ENCODE measurements around the gene DTHD1. TPM values are rescaled to one million over a fixed set of nuclear protein-coding genes. Genes with fewer than 3 reads are reported as not detected.

DTHD1 gene
- total RNA-seq, 1 experiment from 2014 or later, result not detected

DNA sequence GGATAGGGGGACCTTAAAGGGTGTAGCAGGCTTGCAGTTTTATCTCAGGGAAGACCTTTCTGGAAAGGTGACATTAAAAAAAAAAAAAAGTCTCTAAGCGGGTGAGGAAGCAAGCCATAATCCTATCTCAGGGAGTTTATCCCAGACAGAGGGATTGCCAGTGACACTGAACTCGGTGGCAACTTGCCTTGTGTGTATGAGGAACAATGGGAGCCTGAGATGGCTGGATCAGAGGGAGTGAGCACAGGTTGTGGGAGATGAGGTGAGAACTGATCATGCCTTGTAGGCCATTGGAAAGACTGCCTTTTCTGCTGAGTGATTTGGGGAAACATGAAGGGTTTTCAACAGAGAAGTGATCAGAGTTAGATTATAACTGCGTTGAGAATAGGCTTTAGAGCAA, 31.1 kb downstream of the DTHD1 start:
- H3K27me3 ChIP-seq (replicated peaks; ENCODE audit: insufficient read depth, low read depth, low read length, poor library complexity), result no peaks in the 10 kb centered on the region
- BruUV-seq (replicated peaks), result no TSS peak
- TF ChIP-seq, protein P1, sequence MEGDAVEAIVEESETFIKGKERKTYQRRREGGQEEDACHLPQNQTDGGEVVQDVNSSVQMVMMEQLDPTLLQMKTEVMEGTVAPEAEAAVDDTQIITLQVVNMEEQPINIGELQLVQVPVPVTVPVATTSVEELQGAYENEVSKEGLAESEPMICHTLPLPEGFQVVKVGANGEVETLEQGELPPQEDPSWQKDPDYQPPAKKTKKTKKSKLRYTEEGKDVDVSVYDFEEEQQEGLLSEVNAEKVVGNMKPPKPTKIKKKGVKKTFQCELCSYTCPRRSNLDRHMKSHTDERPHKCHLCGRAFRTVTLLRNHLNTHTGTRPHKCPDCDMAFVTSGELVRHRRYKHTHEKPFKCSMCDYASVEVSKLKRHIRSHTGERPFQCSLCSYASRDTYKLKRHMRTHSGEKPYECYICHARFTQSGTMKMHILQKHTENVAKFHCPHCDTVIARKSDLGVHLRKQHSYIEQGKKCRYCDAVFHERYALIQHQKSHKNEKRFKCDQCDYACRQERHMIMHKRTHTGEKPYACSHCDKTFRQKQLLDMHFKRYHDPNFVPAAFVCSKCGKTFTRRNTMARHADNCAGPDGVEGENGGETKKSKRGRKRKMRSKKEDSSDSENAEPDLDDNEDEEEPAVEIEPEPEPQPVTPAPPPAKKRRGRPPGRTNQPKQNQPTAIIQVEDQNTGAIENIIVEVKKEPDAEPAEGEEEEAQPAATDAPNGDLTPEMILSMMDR (conservative IDR thresholded peaks at IDR 0.05; ENCODE audit: low read depth, low read length), result no peak
- no peak for TF ChIP-seq EZH2 (IDR thresholded peaks at IDR 0.05; ENCODE audit: borderline replicate concordance, low read depth, low read length, poor library complexity, severe bottlenecking)
- no peak for DNase-seq (ENCODE audit: low spot score)
- POLR2A ChIA-PET (ENCODE audit: low non-redundant PET), result no interaction called here
- no peaks in the 10 kb centered on the region for H3K4me1 ChIP-seq (ENCODE audit: insufficient read depth, low read length, poor library complexity, severe bottlenecking)
- H3K27ac ChIP-seq (ENCODE audit: low read depth, low read length, poor library complexity, severe bottlenecking), result no peak overlapping the region
- no peaks in the 10 kb centered on the region for H3K9me3 ChIP-seq (ENCODE audit: low read depth, low read length, poor library complexity, severe bottlenecking)
- no peak overlapping the region for H3K4me3 ChIP-seq (ENCODE audit: low read depth, low read length, poor library complexity, severe bottlenecking)
- H3K36me3 ChIP-seq (ENCODE audit: insufficient read depth, low read length, poor library complexity, severe bottlenecking), result no peaks in the 10 kb centered on the region
- CTCF ChIA-PET, result no interaction called here
- intact Hi-C loops (cut with micrococcal nuclease; ENCODE audit: unreplicated experiment), result no loop called here

DNA sequence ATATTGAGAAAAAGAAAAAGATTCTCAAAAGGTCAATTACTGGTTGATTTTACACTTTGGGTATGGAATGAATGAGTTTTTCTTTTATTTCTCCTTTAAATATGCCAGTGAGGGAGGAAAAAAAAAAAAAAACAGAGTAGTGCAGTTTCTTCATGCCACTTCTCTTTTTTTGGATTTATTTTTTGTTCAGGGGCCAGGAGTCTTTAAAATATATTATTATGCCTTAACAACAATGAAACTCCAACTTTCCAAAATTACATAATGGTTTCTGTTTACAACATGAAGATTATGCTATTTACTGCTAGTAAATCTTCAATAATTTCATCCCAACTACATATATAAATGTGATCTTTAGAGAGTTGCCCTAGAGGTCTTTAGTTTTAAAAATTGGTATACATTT, 31.9 kb downstream of the DTHD1 start:
- Histone ChIP-seq H3K4me3 (ENCODE audit: low read depth, low read length, poor library complexity, severe bottlenecking) (no peak overlapping the region), H3K27ac (ENCODE audit: low read depth, low read length, poor library complexity, severe bottlenecking) (no peak overlapping the region), H3K27me3 (replicated peaks; ENCODE audit: insufficient read depth, low read depth, low read length, poor library complexity) (no peaks in the 10 kb centered on the region), H3K36me3 (ENCODE audit: insufficient read depth, low read length, poor library complexity, severe bottlenecking) (no peaks in the 10 kb centered on the region), H3K4me1 (ENCODE audit: insufficient read depth, low read length, poor library complexity, severe bottlenecking) (no peaks in the 10 kb centered on the region), H3K9me3 (ENCODE audit: low read depth, low read length, poor library complexity, severe bottlenecking) (no peaks in the 10 kb centered on the region)
- POLR2A ChIA-PET (ENCODE audit: low non-redundant PET), result no interaction called here
- TF ChIP-seq, protein P1 (conservative IDR thresholded peaks at IDR 0.05; ENCODE audit: low read depth, low read length), result no peak
- TF ChIP-seq EZH2 (IDR thresholded peaks at IDR 0.05; ENCODE audit: borderline replicate concordance, low read depth, low read length, poor library complexity, severe bottlenecking), result no peak
- BruUV-seq (replicated peaks), result no TSS peak
- CTCF ChIA-PET, result no interaction called here
- intact Hi-C loops (cut with micrococcal nuclease; ENCODE audit: unreplicated experiment), result no loop called here
- no peak for DNase-seq (ENCODE audit: low spot score)

DNA sequence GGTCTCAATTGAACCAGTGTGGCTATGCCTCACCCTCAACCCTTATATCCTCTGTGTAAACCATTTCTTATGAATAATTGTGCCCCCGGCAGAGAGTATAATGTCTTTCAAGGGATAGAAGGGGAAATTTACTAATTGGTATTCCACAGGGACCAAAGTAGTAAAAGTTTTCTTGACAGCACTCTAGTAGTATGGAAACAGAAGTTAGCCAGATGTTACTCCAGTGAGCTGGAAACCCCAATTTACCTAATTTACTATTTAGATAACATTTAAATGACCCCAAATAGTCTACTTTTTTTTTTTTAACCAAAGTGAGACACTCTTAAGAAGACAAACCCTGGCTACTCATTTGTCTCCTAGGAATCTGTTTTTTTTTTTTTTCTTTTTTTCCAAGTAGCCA, 32.3 kb downstream of the DTHD1 start:
- TF ChIP-seq EZH2 (IDR thresholded peaks at IDR 0.05; ENCODE audit: borderline replicate concordance, low read depth, low read length, poor library complexity, severe bottlenecking), result no peak
- TF ChIP-seq, protein P1 (conservative IDR thresholded peaks at IDR 0.05; ENCODE audit: low read depth, low read length), result no peak
- no peak overlapping the region for H3K4me3 ChIP-seq (ENCODE audit: low read depth, low read length, poor library complexity, severe bottlenecking)
- no peaks in the 10 kb centered on the region for H3K27me3 ChIP-seq (replicated peaks; ENCODE audit: insufficient read depth, low read depth, low read length, poor library complexity)
- POLR2A ChIA-PET (ENCODE audit: low non-redundant PET), result no interaction called here
- no TSS peak for BruUV-seq (replicated peaks)
- no peaks in the 10 kb centered on the region for H3K9me3 ChIP-seq (ENCODE audit: low read depth, low read length, poor library complexity, severe bottlenecking)
- DNase-seq (ENCODE audit: low spot score), result peak; percentile 15
- H3K4me1 ChIP-seq (ENCODE audit: insufficient read depth, low read length, poor library complexity, severe bottlenecking), result no peaks in the 10 kb centered on the region
- CTCF ChIA-PET, result no interaction called here
- intact Hi-C loops (cut with micrococcal nuclease; ENCODE audit: unreplicated experiment), result no loop called here
- no peaks in the 10 kb centered on the region for H3K36me3 ChIP-seq (ENCODE audit: insufficient read depth, low read length, poor library complexity, severe bottlenecking)
- no peak overlapping the region for H3K27ac ChIP-seq (ENCODE audit: low read depth, low read length, poor library complexity, severe bottlenecking)

Measured in A673 (cell line).